HG02759 (cell line): ENCODE measurements around the gene OGDH.

Experiments used
- ATAC-seq: cut with Tn5 transposase; IDR thresholded peaks from one replicate; pipeline ENCODE4 v1.9.1; 2021; ENCODE audit warnings: mild to moderate bottlenecking, moderate library complexity; ENCODE audit not compliant: unreplicated experiment

The OGDH gene

GRCh38 chr7:44757311-44757710 is 150.9 kb downstream of the OGDH start:
- ATAC-seq: no peak

DNA sequence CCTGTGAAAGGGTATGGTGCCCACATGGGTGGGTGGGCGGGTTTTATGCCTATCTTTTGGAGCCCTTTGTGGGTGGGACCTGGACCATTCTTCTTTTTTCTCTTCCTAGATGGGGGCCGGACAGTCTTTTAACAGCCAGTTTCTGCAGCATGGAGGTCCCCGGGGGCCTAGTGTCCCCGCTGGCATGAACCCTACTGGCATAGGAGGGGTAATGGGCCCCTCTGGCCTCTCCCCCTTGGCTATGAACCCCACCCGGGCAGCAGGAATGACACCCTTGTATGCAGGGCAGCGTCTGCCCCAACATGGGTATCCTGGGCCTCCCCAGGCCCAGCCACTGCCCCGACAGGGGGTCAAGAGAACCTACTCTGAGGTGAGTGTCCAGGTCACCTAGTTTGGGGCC is 151.3 kb downstream of the OGDH start:
- no peak for ATAC-seq
